ENCODE results near the gene PSMD12.
"Not testable (repeated sequence)": the region's sequence is repeated elsewhere in the genome, so short reads cannot be mapped to it uniquely, and the experiment has no call there.

The PSMD12 gene

DNA sequence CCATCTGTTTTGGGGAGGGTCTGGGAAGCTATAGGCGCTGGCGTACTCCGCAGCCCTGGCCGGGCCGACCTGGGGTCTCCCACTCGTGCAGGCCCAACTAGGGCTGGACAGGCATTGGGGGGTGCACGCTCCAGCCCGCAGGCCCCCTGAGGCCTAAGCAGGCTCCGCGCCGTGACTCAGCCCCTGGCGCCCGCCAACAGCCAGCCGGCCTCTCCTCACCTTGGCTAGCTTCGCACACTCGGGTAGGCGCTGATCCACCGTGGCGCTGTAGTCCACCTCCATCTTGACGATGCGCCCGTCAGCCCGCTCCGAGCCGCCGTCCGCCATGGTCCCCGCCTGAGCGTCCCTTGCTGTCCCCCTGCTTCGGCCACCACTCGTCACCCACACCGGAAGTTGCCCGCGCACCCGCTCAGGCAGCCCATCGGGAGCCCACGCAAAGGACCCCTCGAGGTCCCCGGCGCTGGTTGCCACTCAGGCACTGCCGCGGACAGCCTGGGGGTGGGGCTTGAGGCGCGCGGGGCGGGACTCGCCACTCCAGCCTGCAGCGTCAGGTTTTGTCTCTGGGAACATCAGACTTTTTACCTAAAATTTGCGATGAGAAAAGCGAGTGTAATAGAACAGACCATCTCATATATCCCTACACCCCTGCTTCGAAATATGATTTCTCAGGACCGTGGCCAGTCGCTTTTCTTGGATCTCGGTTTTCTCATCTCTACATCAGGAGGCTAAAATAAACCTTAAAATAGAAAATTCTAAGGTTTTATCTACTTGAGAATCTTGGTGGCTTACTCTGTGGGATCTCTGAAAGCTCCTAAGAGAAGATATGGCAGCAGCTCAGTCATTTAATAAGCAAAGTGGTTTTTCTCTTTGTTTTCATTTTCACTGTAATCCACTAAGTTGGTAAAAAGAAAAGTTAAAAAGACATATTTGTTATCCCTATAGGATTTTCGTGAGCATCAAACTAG, at the start of gene PSMD12:
Gene PSMD12 (minus strand): TSS at position 385 of the 965 bp plus-strand sequence. CDS start 58 bp downstream, at position 327.
- H3K27ac Mint-ChIP-seq: peak within 1 kb of the TSS; percentile 97
- H3K36me3 Mint-ChIP-seq (ENCODE audit: low read depth): peaks cover 32% of the 10 kb centered on the region
- no peaks in the 10 kb centered on the region for H3K27me3 Mint-ChIP-seq
- H3K4me3 Mint-ChIP-seq: peak within 1 kb of the TSS; percentile 99
- peaks cover 55% of the 10 kb centered on the region for H3K4me1 Mint-ChIP-seq (ENCODE audit: low read depth)
- H3K9me3 Mint-ChIP-seq: no peaks in the 10 kb centered on the region

DNA sequence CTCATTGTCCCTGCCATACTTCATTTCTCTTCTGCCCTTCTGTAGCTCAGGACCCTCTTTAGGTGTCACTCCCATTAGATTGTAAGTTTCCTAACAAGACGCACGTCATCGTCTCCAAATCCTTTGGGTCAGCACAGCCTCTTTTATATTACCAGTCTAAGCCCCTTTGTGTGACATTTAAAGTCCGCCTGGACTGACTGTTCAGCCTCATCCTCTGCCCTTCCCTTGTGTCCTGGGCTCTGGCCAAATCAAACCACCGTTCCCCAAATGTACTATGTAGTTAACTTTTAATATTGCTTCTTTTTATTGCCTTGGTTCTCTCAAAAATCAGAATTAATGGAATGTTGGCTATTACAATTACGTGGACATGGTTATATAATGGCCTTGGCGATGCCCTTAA, 48.9 kb upstream of the PSMD12 start:
- Mint-ChIP-seq H3K36me3 (ENCODE audit: low read depth) (peaks cover 14% of the 10 kb centered on the region), H3K4me1 (ENCODE audit: low read depth) (peaks cover 63% of the 10 kb centered on the region), H3K27ac (no peak overlapping the region), H3K27me3 (no peaks in the 10 kb centered on the region), H3K4me3 (no peak overlapping the region), H3K9me3 (peaks cover 9% of the 10 kb centered on the region)

DNA sequence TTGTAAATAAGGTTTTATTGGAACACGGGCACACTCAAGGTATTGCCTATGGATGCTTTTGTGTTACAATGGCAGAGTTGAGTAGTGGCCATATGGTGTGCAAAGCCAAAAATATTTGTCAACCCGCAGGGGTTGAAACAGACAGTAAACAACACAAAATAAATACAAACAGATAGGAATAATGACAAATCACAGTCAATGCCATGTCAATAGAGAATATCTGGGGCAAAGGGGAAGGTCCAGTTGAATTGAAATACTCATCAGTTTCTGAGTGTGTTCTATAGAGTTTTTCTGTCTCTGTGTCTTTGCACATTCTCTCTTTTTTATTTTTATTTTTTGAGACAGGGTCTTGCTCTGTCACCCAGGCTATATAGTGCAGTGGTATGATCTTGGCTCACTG, 48.2 kb upstream of the PSMD12 start:
- no peak overlapping the region for H3K4me3 Mint-ChIP-seq
- H3K36me3 Mint-ChIP-seq (ENCODE audit: low read depth): peaks cover 14% of the 10 kb centered on the region
- H3K9me3 Mint-ChIP-seq: peaks cover 9% of the 10 kb centered on the region
- H3K27ac Mint-ChIP-seq: no peak overlapping the region
- H3K4me1 Mint-ChIP-seq (ENCODE audit: low read depth): peaks cover 62% of the 10 kb centered on the region
- H3K27me3 Mint-ChIP-seq: no peaks in the 10 kb centered on the region

DNA sequence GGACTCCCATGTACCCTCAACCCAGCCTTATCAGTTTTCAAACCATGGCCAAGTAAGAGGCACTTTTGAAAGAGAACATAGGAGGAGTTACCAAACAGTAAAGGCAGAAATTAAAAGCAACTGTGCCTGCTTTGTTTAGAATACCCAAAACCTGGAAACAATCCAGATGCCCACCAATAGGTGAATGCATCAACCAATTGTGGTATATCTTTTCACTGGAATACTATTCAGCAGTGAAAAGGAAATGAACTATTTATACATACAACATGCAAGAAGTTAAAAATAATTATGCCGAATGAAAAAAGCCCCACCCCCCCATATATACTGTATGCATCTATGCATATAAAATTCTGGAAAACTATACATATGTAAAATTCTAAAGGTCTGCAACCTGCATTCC, 47.8 kb upstream of the PSMD12 start:
- no peaks in the 10 kb centered on the region for H3K27me3 Mint-ChIP-seq
- peaks cover 62% of the 10 kb centered on the region for H3K4me1 Mint-ChIP-seq (ENCODE audit: low read depth)
- H3K9me3 Mint-ChIP-seq: peaks cover 9% of the 10 kb centered on the region
- H3K27ac Mint-ChIP-seq: no peak overlapping the region
- peaks cover 14% of the 10 kb centered on the region for H3K36me3 Mint-ChIP-seq (ENCODE audit: low read depth)
- no peak overlapping the region for H3K4me3 Mint-ChIP-seq

DNA sequence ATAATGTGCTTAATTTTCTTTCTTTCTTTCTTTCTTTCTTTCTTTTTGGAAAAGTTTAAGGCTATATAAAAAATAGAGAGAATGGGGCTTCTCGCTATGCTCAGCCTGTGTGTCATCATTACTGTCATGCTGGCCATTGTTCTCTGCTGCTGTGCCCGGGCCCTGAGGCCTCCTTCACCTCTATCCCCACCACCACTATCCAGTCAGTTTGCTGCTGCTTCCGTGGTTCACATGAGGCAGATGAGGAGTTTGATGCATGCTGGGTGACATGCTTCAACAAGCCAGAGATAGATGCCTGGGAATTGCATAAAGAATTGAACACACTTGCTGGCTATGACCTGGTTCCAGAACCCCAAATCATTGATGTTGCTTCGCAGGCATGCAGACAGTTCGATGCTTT, 47.0 kb upstream of the PSMD12 start:
- Mint-ChIP-seq H3K36me3 (ENCODE audit: low read depth) (peaks cover 14% of the 10 kb centered on the region), H3K4me3 (no peak overlapping the region), H3K9me3 (peaks cover 9% of the 10 kb centered on the region), H3K27me3 (no peaks in the 10 kb centered on the region), H3K4me1 (ENCODE audit: low read depth) (peaks cover 62% of the 10 kb centered on the region), H3K27ac (no peak overlapping the region)

DNA sequence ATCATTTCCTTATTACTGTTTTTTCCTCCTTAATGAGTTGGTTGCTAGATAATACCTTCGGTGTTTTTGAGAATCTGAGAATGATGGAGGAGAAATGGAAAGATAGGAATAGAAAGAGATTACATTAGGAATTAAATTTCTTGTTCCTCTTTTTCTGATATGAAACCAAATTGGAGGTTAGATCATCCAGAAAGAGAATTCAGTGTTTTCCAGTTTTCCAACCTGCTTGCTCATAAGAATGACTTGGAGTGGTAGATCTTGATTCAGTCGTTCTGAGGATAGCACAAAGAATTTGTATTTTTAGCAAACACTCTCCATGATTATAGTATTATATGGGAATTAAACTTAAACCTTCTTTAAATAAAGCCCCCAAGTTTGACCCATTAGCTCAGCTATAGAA, 46.6 kb upstream of the PSMD12 start:
- Mint-ChIP-seq H3K27ac (no peak overlapping the region), H3K4me3 (no peak overlapping the region), H3K27me3 (no peaks in the 10 kb centered on the region), H3K4me1 (ENCODE audit: low read depth) (peaks cover 63% of the 10 kb centered on the region), H3K9me3 (peaks cover 9% of the 10 kb centered on the region), H3K36me3 (ENCODE audit: low read depth) (peaks cover 14% of the 10 kb centered on the region)

DNA sequence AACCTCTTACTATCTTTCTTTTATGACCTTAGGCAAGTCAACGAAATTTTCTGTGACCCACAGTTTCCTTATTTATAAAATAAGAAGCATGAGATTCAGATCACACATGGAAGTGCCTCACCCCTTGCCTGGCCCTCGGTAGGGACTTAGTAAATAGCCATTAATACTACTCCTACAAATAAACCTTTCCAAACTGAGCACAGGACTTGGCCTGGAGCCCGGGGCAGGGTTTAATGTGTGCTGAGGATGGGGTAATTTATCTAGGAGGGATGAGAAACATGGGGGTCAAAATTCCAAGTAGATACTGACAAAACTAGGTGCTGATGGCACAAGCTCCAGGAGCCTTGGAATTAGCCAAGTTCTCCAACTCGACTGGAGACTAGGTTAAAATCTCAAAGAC, 45.7 kb upstream of the PSMD12 start:
- Mint-ChIP-seq H3K4me3 (no peak overlapping the region), H3K4me1 (ENCODE audit: low read depth) (peaks cover 69% of the 10 kb centered on the region)

DNA sequence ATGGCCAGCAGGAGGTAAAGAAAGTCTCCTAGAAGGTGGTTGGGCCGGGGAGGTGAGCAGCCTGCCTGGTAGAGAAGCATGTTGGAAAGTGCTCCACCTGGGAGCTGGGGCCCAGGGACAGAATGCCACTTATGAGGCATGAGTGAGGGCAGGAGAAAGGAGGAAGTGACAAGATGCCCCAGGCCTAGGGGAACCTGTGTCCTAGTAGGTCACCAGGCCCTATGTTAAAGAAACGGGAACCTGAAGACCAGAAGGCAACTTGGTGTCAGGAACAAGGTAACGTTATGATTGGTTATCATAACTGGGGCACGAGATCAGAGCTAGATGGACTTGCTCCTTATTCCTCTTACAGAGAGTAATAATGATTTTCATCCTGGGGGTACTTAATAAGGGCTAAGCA, 45.0 kb upstream of the PSMD12 start:
- Mint-ChIP-seq H3K9me3 (peaks cover 9% of the 10 kb centered on the region), H3K27ac (peak overlapping the region; percentile 46), H3K4me1 (ENCODE audit: low read depth) (peaks cover 75% of the 10 kb centered on the region), H3K27me3 (no peaks in the 10 kb centered on the region), H3K4me3 (no peak overlapping the region), H3K36me3 (ENCODE audit: low read depth) (peaks cover 19% of the 10 kb centered on the region)

More for the DNA sequence above, 45.7 kb upstream of the PSMD12 start:
- Mint-ChIP-seq H3K36me3 (ENCODE audit: low read depth) (peaks cover 17% of the 10 kb centered on the region), H3K27ac (peak overlapping the region; percentile 11), H3K27me3 (no peaks in the 10 kb centered on the region), H3K9me3 (peaks cover 9% of the 10 kb centered on the region)

DNA sequence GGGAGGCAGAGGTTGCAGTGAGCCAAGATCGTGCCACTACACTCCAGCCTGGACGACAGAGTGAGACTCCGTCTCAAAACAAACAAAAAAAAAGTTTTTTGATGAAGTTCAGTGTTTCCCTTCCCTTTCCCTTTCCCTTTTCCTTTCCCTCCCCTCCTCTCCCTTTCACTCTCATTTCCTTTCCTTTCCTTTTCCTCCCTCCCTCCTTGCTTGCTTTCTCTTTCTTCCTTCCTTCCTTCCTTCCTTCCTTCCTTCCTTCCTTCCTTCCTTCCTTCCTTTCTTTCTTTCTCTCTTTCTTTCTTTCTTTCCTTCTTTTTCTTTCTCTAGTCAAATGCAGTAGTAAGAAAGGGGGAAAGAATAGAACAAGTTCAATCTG, 42.1 kb upstream of the PSMD12 start:
- peak overlapping the region; percentile 72 for H3K27ac Mint-ChIP-seq
- H3K4me3 Mint-ChIP-seq: peak overlapping the region; percentile 30

DNA sequence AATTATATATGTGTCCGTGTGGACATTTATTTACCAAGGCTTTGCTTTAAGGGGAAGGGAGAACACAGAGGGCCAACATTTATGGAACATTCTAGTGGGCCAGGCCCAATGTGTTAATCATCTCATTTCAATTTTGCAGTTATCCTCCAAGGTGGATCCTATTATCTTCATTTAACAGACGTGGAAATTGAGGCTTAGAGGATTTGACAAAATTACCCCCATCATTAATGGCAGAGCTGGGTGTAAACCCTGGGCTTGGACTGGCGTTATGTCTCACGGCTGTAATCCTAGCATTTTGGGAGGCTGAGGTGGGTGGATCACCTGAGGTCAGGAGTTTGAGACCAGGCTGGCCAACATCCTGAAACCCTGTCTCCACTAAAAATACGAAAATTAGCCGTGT, 37.1 kb upstream of the PSMD12 start:
- Mint-ChIP-seq H3K4me1 (ENCODE audit: low read depth) (peaks cover 86% of the 10 kb centered on the region), H3K27ac (peak overlapping the region; percentile 40), H3K9me3 (no peaks in the 10 kb centered on the region), H3K27me3 (no peaks in the 10 kb centered on the region), H3K36me3 (ENCODE audit: low read depth) (peaks cover 18% of the 10 kb centered on the region), H3K4me3 (no peak overlapping the region)

More for the DNA sequence above, 42.1 kb upstream of the PSMD12 start:
- peaks cover 11% of the 10 kb centered on the region for H3K36me3 Mint-ChIP-seq (ENCODE audit: low read depth)
- peaks cover 81% of the 10 kb centered on the region for H3K4me1 Mint-ChIP-seq (ENCODE audit: low read depth)
- H3K27me3 Mint-ChIP-seq, H3K9me3 Mint-ChIP-seq: not testable (repeated sequence)

DNA sequence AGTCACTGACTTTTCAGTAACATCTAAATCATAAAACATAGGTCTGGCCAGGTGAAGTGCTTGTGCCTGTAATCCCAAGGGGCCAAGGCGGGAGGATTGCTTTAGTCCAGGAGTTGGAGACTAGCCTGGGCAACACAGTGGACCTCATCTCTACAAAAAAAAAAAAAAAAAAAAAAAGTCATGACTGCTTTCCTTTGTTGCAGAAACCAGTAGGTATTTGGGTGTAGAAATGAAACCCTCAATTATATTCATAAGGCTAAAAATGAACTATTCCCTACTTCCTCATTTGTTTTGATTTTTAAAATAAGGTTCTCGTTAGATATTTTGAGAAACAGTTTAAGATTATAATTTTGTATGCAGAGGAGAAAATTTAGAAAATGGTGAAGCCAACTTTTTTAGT, 36.7 kb upstream of the PSMD12 start:
- Mint-ChIP-seq H3K27ac (peak overlapping the region; percentile 92), H3K27me3 (no peaks in the 10 kb centered on the region), H3K4me1 (ENCODE audit: low read depth) (peaks cover 86% of the 10 kb centered on the region), H3K36me3 (ENCODE audit: low read depth) (peaks cover 22% of the 10 kb centered on the region), H3K9me3 (no peaks in the 10 kb centered on the region), H3K4me3 (peak overlapping the region; percentile 75)

DNA sequence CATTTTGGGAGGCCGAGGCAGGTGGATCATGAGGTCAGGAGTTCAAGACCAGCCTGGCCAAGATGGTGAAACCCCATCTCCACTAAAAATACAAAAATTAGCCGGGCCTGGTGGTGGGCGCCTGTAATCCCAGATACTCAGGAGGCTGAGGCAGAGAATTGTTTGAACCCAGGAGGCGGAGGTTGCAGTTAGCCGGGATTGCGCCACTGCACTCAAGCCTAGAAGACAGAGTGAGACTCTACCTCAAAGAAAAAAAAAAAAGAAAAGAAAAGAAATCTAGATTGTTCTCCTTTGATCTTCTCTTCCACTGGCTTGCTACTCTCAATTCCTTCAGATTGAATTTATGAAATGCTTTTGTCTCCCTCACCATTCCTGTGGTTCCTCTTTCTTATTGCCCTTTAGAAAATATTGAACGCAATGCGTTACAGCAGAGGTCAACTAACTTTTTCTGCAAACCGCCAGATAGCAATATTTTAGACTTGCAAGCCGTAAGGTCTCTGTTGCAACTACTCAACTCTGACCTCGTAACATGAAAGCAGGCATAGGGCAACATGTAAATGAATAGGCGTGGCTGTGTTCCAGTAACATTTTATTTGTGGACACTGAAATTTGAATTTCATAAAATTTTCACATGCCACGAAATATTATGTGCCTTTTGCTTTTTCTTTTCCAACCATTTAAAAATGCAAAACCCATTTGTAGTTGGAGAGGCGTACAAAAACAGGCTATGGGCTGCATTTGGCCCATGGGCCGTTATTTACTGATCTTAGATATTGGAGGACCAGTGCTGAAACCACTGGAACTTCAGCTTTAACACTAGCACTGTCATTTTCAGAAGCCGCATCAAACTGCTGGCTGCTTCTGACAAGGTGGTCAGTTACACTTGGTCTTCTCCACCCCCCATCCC, 35.5 kb upstream of the PSMD12 start:
- H3K27ac Mint-ChIP-seq: peak overlapping the region; percentile 92

DNA sequence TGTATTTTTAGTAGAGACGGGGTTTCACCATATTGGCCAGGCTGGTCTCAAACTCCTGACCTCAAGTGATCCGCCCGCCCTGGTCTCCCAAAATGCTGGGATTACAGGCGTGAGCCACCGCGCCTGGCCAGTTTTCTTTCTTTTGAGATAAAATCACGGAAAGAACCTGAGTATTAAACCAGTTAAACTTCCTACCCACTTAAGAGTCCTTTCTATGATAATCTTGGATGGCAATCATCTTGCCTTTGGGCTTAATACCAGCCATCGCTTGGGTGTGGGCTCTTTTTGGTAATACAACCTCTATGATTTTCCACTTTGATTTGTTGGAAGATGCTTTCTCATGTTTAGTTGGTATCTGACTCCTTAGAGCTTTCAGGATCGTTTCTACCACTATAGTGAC, 34.7 kb upstream of the PSMD12 start:
- Mint-ChIP-seq H3K36me3 (ENCODE audit: low read depth) (peaks cover 22% of the 10 kb centered on the region), H3K4me1 (ENCODE audit: low read depth) (peaks cover 79% of the 10 kb centered on the region), H3K4me3 (peak overlapping the region; percentile 63), H3K9me3 (no peaks in the 10 kb centered on the region), H3K27ac (peak overlapping the region; percentile 92), H3K27me3 (no peaks in the 10 kb centered on the region)

More for the DNA sequence above, 35.5 kb upstream of the PSMD12 start:
- Mint-ChIP-seq H3K9me3 (no peaks in the 10 kb centered on the region), H3K4me3 (peak overlapping the region; percentile 75), H3K27me3 (no peaks in the 10 kb centered on the region), H3K4me1 (ENCODE audit: low read depth) (peaks cover 86% of the 10 kb centered on the region), H3K36me3 (ENCODE audit: low read depth) (peaks cover 25% of the 10 kb centered on the region)

DNA sequence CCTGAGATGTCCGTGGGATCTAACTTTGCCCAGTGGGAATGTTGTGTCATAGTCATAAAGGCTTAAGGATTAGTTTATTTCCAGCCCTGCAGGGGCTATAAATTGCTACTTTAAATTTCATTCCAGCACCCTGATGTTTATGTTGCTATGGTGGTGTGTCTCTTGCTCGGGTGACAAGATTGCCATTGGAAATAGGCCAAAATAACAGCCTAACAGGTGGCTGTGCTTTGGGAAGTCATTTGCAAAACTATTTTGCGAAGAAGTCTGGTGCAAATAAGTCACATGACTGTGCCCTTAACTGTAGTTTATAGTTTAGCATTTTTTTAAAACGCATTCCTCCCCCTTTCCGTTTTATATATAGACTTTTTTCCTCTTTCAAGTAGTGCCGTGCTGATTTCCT, 33.8 kb upstream of the PSMD12 start:
- peaks cover 82% of the 10 kb centered on the region for H3K4me1 Mint-ChIP-seq (ENCODE audit: low read depth)
- peaks cover 18% of the 10 kb centered on the region for H3K36me3 Mint-ChIP-seq (ENCODE audit: low read depth)
- H3K27ac Mint-ChIP-seq: peak overlapping the region; percentile 92
- no peaks in the 10 kb centered on the region for H3K9me3 Mint-ChIP-seq
- peak overlapping the region; percentile 63 for H3K4me3 Mint-ChIP-seq
- no peaks in the 10 kb centered on the region for H3K27me3 Mint-ChIP-seq

DNA sequence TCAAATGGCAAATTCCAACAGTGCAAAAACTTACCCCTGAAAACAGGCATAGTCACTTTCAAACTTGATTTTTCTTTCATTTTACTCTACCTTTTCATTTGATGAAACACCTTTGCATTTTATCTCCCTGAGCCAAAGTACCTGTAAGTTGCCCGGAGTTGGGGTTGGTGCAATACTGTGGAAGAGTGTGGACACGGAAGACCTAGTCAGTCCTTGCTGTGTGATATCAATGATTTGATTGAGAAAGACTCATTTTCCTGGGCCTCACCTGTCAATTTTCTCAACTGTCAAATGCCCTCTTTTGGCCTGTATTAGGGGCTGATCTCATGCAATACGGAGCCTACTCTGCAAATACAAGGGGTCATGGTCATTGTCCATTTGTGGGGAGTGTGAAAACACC, 33.3 kb upstream of the PSMD12 start:
- H3K27ac Mint-ChIP-seq: peak overlapping the region; percentile 79
- H3K4me1 Mint-ChIP-seq (ENCODE audit: low read depth): peaks cover 85% of the 10 kb centered on the region
- H3K36me3 Mint-ChIP-seq (ENCODE audit: low read depth): peaks cover 21% of the 10 kb centered on the region
- no peaks in the 10 kb centered on the region for H3K27me3 Mint-ChIP-seq
- peak overlapping the region; percentile 63 for H3K4me3 Mint-ChIP-seq
- H3K9me3 Mint-ChIP-seq: no peaks in the 10 kb centered on the region
